Smooth muscle cell of the brain vasculature (primary cell): ENCODE data around the gene ZDHHC14.
"Not testable (repeated sequence)": the region's sequence is repeated elsewhere in the genome, so short reads cannot be mapped to it uniquely, and the experiment has no call there.

Source experiments
- DNase-seq: peaks from one replicate; pipeline ENCODE4 v3.0.0-alpha.2; 2012; ENCODE audit warnings: low read depth, low spot score

Gene ZDHHC14

DNA sequence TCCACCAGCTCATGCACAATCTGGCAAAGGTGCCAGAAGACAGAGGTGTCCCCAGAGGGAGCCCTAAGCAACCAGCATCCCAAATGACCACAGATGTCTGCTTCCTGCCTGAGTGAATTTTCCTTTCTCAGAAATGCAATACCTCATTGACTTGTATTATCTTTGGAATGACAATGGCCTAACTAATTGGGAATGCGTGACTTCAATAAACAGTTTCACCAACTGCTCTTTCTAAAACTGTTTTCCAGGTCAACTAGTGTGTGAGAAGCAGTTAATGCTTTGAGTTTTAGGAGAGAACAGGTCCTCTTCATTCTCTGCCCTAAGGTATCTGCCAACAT lies 333.1 kb downstream of the ZDHHC14 start:
- DNase-seq = no peak

- DNase-seq = peak; percentile 23
Measured at GRCh38 chr6:157715728-157716164, 334.8 kb downstream of the ZDHHC14 start.

DNA sequence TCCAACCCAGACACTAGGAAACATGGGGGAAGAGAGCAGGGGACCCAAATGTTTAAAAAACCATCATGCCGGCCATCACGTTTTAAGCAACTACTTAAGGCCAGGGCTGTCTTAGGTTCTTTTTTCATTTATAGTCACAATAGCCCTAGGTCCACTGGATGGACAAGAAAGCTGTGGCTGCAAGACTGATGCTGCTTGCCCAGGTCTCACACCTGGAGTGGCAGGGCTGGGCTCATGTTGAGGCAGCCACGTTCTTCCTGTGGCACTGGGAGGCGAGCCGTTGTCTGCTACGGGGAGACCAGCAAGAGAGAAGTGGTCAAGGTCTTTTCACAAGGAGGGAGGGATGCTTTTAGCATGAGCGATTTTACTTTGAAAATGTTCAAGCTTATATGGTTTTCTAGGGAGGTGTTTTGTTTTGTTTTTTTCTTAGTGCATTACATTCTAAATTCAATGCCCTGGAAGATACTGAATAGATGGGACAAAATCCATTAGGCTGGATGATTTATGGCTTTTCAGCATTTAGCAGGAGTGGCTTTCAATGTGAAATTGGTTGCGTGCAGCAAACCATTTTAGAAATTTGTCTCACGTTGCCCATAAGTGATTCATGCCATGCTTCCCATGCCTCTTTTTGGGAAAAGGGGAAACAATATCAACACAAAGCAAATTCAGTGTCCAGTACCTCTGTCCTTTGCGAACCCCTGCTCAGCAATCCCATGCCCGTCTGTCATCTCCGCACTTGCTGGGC lies 335.4 kb downstream of the ZDHHC14 start:
- DNase-seq = no peak

GRCh38 chr6:157717340-157717748 lies 336.4 kb downstream of the ZDHHC14 start:
- DNase-seq = no peak

- no peak for DNase-seq
Measured at GRCh38 chr6:157718503-157719187, 337.7 kb downstream of the ZDHHC14 start.

GRCh38 chr6:157720964-157721363 lies 340.0 kb downstream of the ZDHHC14 start:
- not testable (repeated sequence) for DNase-seq

DNA sequence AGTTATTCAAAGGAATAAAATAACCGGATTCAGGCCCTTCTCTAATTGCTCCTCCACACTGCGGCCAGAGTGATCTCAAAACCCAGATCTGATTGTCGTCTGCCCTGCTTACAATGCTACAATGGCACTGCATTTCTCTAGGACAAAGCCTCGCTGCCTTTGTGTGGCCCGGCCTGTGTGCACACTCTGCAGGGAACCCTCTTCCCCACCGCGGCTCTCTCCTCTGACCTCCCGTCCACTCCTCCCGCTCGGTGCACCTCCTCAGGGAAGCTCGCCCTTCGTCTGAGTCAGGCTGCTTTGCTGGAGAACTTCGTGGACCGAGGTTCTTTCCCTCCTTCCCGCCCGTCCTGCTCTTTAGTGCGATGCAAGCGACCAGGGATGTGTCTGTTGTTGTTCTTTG lies 340.4 kb downstream of the ZDHHC14 start:
- no peak for DNase-seq

- no peak for DNase-seq
Measured at GRCh38 chr6:157721830-157722229, 340.8 kb downstream of the ZDHHC14 start.

DNA sequence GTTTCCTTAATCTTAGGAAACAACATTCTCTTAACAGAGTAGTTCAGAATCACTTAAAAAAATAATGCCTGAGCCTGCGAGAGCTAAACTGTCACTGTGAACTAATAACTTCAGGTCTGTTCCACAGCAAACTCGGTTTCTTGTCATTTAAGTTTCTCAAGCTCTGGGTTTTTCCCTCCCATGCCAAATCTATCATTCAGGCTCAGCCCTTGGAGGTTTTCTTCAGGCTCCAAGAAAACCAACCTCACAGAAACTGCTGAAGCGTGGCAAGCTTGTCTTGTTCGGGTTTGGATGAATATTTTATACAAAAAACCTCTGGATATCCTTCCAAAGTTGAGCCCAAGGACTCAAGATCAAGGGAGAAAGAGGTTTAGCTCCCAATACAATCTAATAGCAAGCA lies 342.4 kb downstream of the ZDHHC14 start:
- DNase-seq = no peak

DNA sequence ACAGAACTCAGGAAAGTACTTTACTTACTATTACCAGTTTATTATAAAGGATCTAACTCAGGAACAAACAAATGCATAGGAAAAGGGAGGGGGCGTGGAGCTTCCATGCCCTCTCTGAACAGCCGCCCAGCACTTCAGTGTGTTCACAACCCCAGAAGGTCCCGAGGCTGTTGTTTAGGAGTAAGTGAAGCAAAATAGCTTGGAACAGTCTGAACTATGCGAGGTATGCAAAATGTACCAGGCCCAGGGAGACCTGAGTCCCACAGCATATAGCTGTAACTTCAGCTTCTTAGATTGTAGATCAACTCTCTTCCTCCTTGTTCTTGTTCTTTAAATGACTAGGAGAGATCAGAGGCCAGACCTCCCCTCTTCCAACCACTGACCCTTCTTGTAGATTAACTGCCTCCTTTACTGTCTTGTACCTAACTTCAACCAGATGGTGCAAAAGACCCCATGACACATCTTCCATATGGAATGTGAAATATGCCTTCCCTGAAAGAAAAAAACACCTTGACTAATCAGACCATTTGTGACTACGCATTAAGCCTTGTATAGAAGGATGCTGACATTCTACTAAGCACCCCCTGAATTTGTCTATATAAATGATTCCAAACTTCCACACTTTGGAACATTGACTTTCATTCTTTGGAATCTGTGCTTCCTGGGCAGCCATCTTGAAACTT lies 343.3 kb downstream of the ZDHHC14 start:
- DNase-seq = no peak

- DNase-seq = no peak
Measured at GRCh38 chr6:157724960-157725741, 344.2 kb downstream of the ZDHHC14 start.

DNA sequence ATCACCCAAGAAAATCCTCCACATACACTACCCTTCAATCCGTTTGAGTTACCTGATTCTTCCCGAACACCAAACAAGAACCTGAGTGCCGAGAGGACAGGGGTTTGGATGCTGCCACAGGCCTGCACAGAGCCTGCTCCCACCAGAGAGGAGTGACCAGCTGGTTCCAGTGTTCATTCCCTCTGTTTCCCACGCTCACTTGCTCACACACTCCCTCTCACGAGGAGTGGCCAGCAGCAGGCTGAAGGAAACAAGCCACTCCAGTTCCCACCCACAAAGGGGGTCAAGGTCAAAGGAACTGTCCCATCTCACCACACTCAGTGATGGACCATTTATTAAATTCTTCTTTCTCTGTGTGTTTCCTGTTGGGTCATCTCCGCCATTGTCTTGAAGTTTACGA lies 344.8 kb downstream of the ZDHHC14 start:
- DNase-seq = no peak

DNA sequence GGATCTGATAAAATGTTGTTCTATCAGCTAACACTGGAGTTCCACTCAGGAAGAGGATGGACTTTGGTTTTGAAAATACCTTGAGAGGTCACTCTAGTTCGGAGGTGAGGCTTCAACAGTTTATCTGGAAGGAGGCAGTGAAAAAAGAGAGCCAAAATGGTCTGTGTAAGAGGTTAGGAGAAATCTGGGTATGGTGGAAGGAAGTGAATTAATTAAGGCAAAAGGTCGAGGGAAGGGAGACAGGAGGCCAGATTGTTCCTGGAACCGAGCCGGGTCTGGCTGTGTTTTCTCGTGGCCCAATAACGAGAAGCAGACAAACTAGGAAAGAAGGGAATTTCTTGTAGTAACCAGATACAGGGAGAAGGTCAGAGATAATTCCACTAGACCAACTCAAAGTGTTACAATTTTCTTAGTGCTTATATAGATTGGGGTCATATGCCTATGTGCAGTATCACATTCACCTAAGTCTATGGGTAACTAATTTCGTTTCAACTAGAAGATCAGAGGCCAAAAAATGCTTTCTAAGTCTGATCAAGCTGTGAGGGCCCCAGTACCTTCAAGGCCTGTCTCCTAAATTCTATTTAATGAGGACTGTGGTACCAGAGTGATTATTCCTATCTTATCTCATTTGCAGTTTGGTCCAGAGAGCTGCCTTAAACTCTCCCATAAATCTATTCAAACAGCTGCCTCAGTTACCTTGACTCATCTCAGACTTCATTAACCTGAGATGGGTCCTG lies 346.1 kb downstream of the ZDHHC14 start:
- no peak for DNase-seq
